ENCODE data around the gene SCAPER.
"Not testable (repeated sequence)": the region's sequence is repeated elsewhere in the genome, so short reads cannot be mapped to it uniquely, and the experiment has no call there.

SCAPER gene

DNA sequence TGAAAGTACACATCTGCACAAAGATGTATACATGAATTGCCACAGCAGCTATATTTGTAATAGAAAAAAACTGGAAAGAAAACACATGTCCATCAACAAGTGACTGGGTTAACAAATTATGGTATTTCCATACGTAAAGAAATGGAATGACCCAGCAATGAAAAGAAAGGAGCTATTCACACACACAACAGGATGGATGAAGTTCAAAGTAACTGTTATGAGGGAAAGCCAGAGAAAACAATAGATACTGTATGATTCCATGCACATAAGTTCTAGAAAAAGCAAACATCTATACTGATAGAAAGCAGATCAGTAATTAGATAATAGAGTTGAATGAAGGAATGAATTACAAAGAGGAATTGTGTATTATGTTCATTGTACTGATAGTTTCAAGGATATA, 152.0 kb downstream of the SCAPER start:
- no peaks in the 10 kb centered on the region for H3K9me3 ChIP-seq (ENCODE audit: control insufficient read depth, insufficient read depth, low read depth, low read length)
- TF ChIP-seq ZNF292 (tag by site-specific recombination; IDR thresholded peaks at IDR 0.05; ENCODE audit: borderline replicate concordance, low read depth) (no peak), SCRT2 (tag by site-specific recombination; IDR thresholded peaks at IDR 0.05) (peak; percentile 48; the same call in 1 of the 2 replicates)
- H3K36me3 ChIP-seq (ENCODE audit: control insufficient read depth in 2 of 2, insufficient read depth in 1 of 2, low read length in 2 of 2), result peaks cover 3 to 4% of the 10 kb centered on the region in 2 experiments
- H3K4me1 ChIP-seq (ENCODE audit: control insufficient read depth, insufficient read depth, low read length), result peaks cover 12% of the 10 kb centered on the region; the same call in 1 of the 2 replicates
- CTCF ChIA-PET, result no interaction called here
- H3K27ac ChIP-seq (ENCODE audit: extremely low read depth, low read depth, low read length), result no peak overlapping the region
- POLR2A ChIA-PET, result no interaction called here
- no peak overlapping the region for H3K4me3 ChIP-seq (ENCODE audit: low read depth, low read length)

DNA sequence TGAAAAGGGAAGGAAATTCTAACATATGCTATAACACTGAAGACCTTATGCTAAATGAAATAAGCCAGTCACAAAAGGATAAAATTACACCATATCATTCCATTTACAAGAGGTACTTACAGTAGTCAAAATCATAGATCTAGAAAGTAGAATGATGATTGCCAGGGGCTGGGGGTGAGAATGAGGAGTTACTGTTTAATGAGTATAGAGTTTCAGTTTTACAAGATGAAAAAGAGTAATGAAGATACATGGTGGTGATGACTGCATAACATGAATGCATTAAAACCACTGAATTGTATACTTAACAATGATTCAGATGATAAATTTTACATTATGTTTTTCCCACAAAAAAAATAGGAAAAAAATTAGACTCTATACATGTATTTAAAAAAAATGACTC, 152.6 kb downstream of the SCAPER start:
- POLR2A ChIA-PET, result no interaction called here
- Histone ChIP-seq H3K4me3 (ENCODE audit: low read depth, low read length) (no peak overlapping the region), H3K27ac (ENCODE audit: extremely low read depth, low read depth, low read length) (no peak overlapping the region), H3K4me1 (ENCODE audit: control insufficient read depth, insufficient read depth, low read length) (peaks cover 12% of the 10 kb centered on the region; the same call in 1 of the 2 replicates), H3K36me3 (ENCODE audit: control insufficient read depth in 2 of 2, insufficient read depth in 1 of 2, low read length in 2 of 2) (peaks cover 4 to 10% of the 10 kb centered on the region in 2 experiments), H3K9me3 (ENCODE audit: control insufficient read depth, insufficient read depth, low read depth, low read length) (no peaks in the 10 kb centered on the region)
- TF ChIP-seq BCL11B (tag by site-specific recombination; IDR thresholded peaks at IDR 0.05; ENCODE audit: low read depth) (peak; percentile 71), WT1 (tag by site-specific recombination; IDR thresholded peaks at IDR 0.05) (peak; percentile 96), ZNF843 (tag by site-specific recombination; IDR thresholded peaks at IDR 0.05) (peak; percentile 50; the same call in 1 of the 2 replicates), REPIN1 (tag by site-specific recombination; IDR thresholded peaks at IDR 0.05; ENCODE audit: low read depth) (no peak), BCL11A (tag by site-specific recombination; IDR thresholded peaks at IDR 0.05; ENCODE audit: low read depth) (peak; percentile 48; the same call in 1 of the 2 replicates), ZNF2 (tag by site-specific recombination; IDR thresholded peaks at IDR 0.05) (no peak), ZNF610 (tag by site-specific recombination; IDR thresholded peaks at IDR 0.05; ENCODE audit: borderline replicate concordance) (0 out of 2 replicates have a peak, but pooled peaks have one; percentile 50), ZNF629 (tag by site-specific recombination; IDR thresholded peaks at IDR 0.05) (0 out of 2 replicates have a peak, but pooled peaks have one; percentile 10), OSR2 (tag by site-specific recombination; IDR thresholded peaks at IDR 0.05) (peak; percentile 61; the same call in 1 of the 2 replicates)
- TF ChIP-seq, protein P1, sequence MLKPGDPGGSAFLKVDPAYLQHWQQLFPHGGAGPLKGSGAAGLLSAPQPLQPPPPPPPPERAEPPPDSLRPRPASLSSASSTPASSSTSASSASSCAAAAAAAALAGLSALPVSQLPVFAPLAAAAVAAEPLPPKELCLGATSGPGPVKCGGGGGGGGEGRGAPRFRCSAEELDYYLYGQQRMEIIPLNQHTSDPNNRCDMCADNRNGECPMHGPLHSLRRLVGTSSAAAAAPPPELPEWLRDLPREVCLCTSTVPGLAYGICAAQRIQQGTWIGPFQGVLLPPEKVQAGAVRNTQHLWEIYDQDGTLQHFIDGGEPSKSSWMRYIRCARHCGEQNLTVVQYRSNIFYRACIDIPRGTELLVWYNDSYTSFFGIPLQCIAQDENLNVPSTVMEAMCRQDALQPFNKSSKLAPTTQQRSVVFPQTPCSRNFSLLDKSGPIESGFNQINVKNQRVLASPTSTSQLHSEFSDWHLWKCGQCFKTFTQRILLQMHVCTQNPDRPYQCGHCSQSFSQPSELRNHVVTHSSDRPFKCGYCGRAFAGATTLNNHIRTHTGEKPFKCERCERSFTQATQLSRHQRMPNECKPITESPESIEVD (tag by site-specific recombination; IDR thresholded peaks at IDR 0.05), result peak; percentile 67
- CTCF ChIA-PET, result no interaction called here

DNA sequence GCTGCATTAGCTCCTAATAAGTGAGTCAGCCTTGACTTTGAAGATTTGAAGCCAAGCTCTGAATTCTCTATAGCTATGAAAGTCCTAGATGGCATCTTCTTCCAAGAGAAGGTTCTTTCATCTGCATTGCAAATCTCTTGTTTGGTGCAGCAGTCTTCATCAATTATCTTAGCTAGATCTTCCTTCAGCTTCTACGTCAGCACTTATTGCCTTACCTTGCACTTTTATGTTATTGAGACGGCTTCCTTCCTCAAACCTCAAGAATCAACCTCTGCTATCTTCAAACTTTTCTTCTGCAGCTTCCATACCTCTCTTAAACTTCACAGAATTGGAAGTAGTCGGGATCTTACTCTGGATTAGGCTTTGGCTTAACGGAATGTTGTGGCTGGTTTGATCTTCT, 167.6 kb downstream of the SCAPER start:
- Histone ChIP-seq H3K27ac (ENCODE audit: extremely low read depth, low read depth, low read length) (no peak overlapping the region), H3K9me3 (ENCODE audit: control insufficient read depth, insufficient read depth, low read depth, low read length) (no peaks in the 10 kb centered on the region), H3K4me1 (ENCODE audit: control insufficient read depth, insufficient read depth, low read length) (no peaks in the 10 kb centered on the region), H3K4me3 (ENCODE audit: low read depth, low read length) (no peak overlapping the region), H3K36me3 (ENCODE audit: control insufficient read depth in 2 of 2, insufficient read depth in 1 of 2, low read length in 2 of 2) (peaks cover 7 to 25% of the 10 kb centered on the region in 2 experiments; a peak in 2 of 3 replicates)
- ChIA-PET POLR2A (no interaction called here), CTCF (no interaction called here)
- no peak for TF ChIP-seq KLF10 (tag by site-specific recombination; IDR thresholded peaks at IDR 0.05)
- TF ChIP-seq ZNF747 (tag by site-specific recombination; IDR thresholded peaks at IDR 0.05), result no peak
- no peak for TF ChIP-seq ZIC2 (tag by site-specific recombination; IDR thresholded peaks at IDR 0.05)
- TF ChIP-seq, protein P2, sequence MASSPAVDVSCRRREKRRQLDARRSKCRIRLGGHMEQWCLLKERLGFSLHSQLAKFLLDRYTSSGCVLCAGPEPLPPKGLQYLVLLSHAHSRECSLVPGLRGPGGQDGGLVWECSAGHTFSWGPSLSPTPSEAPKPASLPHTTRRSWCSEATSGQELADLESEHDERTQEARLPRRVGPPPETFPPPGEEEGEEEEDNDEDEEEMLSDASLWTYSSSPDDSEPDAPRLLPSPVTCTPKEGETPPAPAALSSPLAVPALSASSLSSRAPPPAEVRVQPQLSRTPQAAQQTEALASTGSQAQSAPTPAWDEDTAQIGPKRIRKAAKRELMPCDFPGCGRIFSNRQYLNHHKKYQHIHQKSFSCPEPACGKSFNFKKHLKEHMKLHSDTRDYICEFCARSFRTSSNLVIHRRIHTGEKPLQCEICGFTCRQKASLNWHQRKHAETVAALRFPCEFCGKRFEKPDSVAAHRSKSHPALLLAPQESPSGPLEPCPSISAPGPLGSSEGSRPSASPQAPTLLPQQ (tag by site-specific recombination; IDR thresholded peaks at IDR 0.05), result no peak
- TF ChIP-seq ZNF169 (tag by site-specific recombination; IDR thresholded peaks at IDR 0.05), result no peak
- TF ChIP-seq ZNF610 (tag by site-specific recombination; IDR thresholded peaks at IDR 0.05; ENCODE audit: borderline replicate concordance), result no peak
- no peak for TF ChIP-seq ZNF677 (tag by site-specific recombination; IDR thresholded peaks at IDR 0.05)
- no peak for TF ChIP-seq ZNF768 (tag by site-specific recombination; IDR thresholded peaks at IDR 0.05)
- TF ChIP-seq, protein P3, sequence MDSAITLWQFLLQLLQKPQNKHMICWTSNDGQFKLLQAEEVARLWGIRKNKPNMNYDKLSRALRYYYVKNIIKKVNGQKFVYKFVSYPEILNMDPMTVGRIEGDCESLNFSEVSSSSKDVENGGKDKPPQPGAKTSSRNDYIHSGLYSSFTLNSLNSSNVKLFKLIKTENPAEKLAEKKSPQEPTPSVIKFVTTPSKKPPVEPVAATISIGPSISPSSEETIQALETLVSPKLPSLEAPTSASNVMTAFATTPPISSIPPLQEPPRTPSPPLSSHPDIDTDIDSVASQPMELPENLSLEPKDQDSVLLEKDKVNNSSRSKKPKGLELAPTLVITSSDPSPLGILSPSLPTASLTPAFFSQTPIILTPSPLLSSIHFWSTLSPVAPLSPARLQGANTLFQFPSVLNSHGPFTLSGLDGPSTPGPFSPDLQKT (IDR thresholded peaks at IDR 0.05; ENCODE audit: borderline replicate concordance, low read depth, low read length), result no peak
- TF ChIP-seq FEZF1 (tag by site-specific recombination; IDR thresholded peaks at IDR 0.05), result no peak

DNA sequence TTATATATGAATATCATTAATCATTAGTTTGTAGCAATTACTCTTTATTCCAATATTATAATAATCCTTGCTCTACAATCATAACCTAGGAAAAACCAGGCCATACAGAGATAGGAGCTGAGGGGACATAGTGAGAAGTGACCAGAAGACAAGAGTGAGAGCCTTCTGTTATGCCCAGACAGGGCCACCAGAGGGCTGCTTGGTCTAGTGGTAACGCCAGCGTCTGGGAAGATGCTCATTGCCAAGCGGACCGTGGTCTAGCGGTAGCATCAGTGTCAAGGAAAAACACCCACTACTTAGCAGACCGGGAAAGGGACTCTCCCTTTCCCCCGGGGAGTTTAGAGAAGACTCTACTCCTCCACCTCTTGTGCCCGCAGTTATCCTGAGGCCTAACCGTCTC, 172.8 kb downstream of the SCAPER start:
- H3K36me3 ChIP-seq (ENCODE audit: control insufficient read depth in 2 of 2, insufficient read depth in 1 of 2, low read length in 2 of 2), result peaks cover 11 to 17% of the 10 kb centered on the region in 2 experiments
- CTCF ChIA-PET, result interaction anchor here (1.1 kb wide), 1 partner anchor 72 kb away, joined by 3 read pairs; no protein-coding TSS in a partner anchor
- H3K4me1 ChIP-seq (ENCODE audit: control insufficient read depth, insufficient read depth, low read length); H3K4me3 ChIP-seq (ENCODE audit: low read depth, low read length); H3K27ac ChIP-seq (ENCODE audit: extremely low read depth, low read depth, low read length); H3K9me3 ChIP-seq (ENCODE audit: control insufficient read depth, insufficient read depth, low read depth, low read length); POLR2A ChIA-PET: not testable (repeated sequence)

All from HEK293 (cell line).